ENCODE data around the gene SORL1-AS1.

SORL1-AS1 gene

DNA sequence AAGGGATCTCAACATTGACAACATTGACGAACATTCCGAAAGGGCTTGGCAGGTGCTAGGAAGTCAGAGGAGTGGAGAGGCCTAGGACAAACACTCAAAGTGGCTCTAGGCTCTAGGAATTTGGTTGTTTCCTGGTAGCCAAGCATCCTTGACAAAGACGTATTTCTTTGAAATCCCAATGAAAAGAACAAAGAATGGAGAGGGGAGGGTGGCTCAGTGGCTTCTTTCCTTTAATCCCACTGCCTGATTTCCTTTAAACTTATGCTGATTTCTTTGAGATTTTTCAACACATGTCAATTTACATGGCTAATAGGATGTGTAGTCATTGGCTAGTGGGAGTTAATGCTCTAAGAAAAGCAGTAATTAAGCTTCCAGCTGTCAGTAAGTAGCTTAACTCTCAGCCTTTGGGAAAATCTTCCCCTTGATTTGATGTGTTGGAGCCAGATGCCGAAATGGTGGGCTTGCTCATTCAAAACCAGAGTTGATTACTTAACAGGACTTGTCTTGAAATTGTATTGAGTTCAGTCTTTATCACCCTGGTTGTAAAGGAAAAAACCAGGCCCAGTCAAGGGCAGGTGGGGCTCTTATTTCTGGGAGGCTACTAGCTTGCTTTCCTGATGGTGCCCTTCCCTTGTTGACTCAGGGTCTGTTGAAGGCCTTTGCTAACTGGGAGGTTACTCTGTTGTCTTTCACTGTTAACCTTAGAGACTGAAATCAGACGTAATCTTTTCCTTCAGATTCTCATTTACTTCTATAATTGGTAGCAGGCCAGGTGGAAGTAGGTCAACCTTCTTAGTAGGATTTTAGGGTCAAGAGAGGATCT lies 44.6 kb upstream of the SORL1-AS1 start:
- no peak for FAIRE-seq
- dilution Hi-C loops (cut with MboI; ENCODE audit: extremely low pct_ligation_motif_present, low sequenced_read_pairs) = no loop called here
- H4K20me1 ChIP-seq (replicated peaks; ENCODE audit: control insufficient read depth, extremely low read depth, insufficient read depth, low read length) = no peaks in the 10 kb centered on the region
- intact Hi-C loops (cut with micrococcal nuclease) = no loop called here
- no peak overlapping the region for H2AFZ ChIP-seq (ENCODE audit: low read depth, low read length)
- DNase-seq (ENCODE audit: low read depth, low spot score) = no peak
- no TSS peak for BruUV-seq (replicated peaks)
- POLR2A ChIA-PET = no interaction called here
- no peak overlapping the region for H3K4me3 ChIP-seq (replicated peaks in 1 of 3; ENCODE audit: insufficient read depth in 1 of 3, low read depth in 1 of 3, low read length in 3 of 3)
- no peak for TF ChIP-seq FOS (IDR thresholded peaks at IDR 0.05; ENCODE audit: borderline replicate concordance, insufficient read depth, low read length)
- no peak for TF ChIP-seq POLR2A (IDR thresholded peaks at IDR 0.05; ENCODE audit: low read depth, low read length)
- TF ChIP-seq, protein P1, sequence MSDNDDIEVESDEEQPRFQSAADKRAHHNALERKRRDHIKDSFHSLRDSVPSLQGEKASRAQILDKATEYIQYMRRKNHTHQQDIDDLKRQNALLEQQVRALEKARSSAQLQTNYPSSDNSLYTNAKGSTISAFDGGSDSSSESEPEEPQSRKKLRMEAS (IDR thresholded peaks at IDR 0.05; ENCODE audit: insufficient read depth, insufficient read length) = no peak
- TF ChIP-seq, protein P2, sequence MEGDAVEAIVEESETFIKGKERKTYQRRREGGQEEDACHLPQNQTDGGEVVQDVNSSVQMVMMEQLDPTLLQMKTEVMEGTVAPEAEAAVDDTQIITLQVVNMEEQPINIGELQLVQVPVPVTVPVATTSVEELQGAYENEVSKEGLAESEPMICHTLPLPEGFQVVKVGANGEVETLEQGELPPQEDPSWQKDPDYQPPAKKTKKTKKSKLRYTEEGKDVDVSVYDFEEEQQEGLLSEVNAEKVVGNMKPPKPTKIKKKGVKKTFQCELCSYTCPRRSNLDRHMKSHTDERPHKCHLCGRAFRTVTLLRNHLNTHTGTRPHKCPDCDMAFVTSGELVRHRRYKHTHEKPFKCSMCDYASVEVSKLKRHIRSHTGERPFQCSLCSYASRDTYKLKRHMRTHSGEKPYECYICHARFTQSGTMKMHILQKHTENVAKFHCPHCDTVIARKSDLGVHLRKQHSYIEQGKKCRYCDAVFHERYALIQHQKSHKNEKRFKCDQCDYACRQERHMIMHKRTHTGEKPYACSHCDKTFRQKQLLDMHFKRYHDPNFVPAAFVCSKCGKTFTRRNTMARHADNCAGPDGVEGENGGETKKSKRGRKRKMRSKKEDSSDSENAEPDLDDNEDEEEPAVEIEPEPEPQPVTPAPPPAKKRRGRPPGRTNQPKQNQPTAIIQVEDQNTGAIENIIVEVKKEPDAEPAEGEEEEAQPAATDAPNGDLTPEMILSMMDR (IDR thresholded peaks at IDR 0.05; ENCODE audit: extremely low read depth in 1 of 2, insufficient read depth in 1 of 2, low read depth in 1 of 2, low read length in 2 of 2) = no peak
- no peak for TF ChIP-seq MYC (IDR thresholded peaks at IDR 0.05; ENCODE audit: low read depth, low read length)
- no peak for TF ChIP-seq JUN (IDR thresholded peaks at IDR 0.05; ENCODE audit: borderline replicate concordance, insufficient read depth, insufficient read length, low read depth)
- no peak for TF ChIP-seq EZH2 (IDR thresholded peaks at IDR 0.05; ENCODE audit: borderline replicate concordance, low read depth, low read length, severe bottlenecking)
- TF ChIP-seq POLR2AphosphoS5 (IDR thresholded peaks at IDR 0.05; ENCODE audit: insufficient read depth, low read depth, low read length) = no peak
- no peak for TF ChIP-seq GATA2 (IDR thresholded peaks at IDR 0.05; ENCODE audit: insufficient read depth, insufficient read length, low read depth, low read length)
- no peak overlapping the region for H3K9ac ChIP-seq (replicated peaks; ENCODE audit: extremely low read depth, insufficient read depth, low read length)
- H3K27ac ChIP-seq (ENCODE audit: insufficient read depth, low read depth, low read length) = no peak overlapping the region
- H3K36me3 ChIP-seq (ENCODE audit: control insufficient read depth in 2 of 2, extremely low read depth in 1 of 2, insufficient read depth in 2 of 2, low read length in 2 of 2) = no peaks in the 10 kb centered on the region
- H3K4me2 ChIP-seq (ENCODE audit: insufficient read depth, low read length) = no peak overlapping the region
- H3K4me1 ChIP-seq (ENCODE audit: control insufficient read depth, extremely low read depth, insufficient read depth, low read length) = no peaks in the 10 kb centered on the region
- no peaks in the 10 kb centered on the region for H3K27me3 ChIP-seq (ENCODE audit: control insufficient read depth in 2 of 2, insufficient read depth in 2 of 2, low read length in 2 of 2)
- H3K79me2 ChIP-seq (ENCODE audit: control insufficient read depth, insufficient read depth, low read length) = no peaks in the 10 kb centered on the region
- CTCF ChIA-PET = no interaction called here
- no peaks in the 10 kb centered on the region for H3K9me1 ChIP-seq (replicated peaks; ENCODE audit: control insufficient read depth, extremely low read depth, insufficient read depth, low read length)
- H3K9me3 ChIP-seq (replicated peaks; ENCODE audit: control insufficient read depth, insufficient read depth, low read length) = no peaks in the 10 kb centered on the region
